ENCODE results near the gene PPP1R14C.

GRCh38 chr6:150093397-150093796, 49.4 kb upstream of the PPP1R14C start:
- TF ChIP-seq CTCF (IDR thresholded peaks at IDR 0.05) (no peak), POLR2A (IDR thresholded peaks at IDR 0.05) (no peak)
